ENCODE results near the gene GAL.

GAL gene

GRCh38 chr11:68658661-68659060 is 25.7 kb upstream of the GAL start:
- Histone ChIP-seq H3K4me3 (ENCODE audit: insufficient read depth, low read depth, low read length) (no peak overlapping the region), H3K4me1 (ENCODE audit: control insufficient read depth, insufficient read depth, low read length) (no peaks in the 10 kb centered on the region), H3K27ac (ENCODE audit: insufficient read depth, low read depth, low read length, poor library complexity, severe bottlenecking) (no peak overlapping the region), H3K27me3 (ENCODE audit: control insufficient read depth, insufficient read depth, low read length, poor library complexity, severe bottlenecking) (no peaks in the 10 kb centered on the region), H3K9me3 (ENCODE audit: control insufficient read depth, low read length) (peaks cover 3% of the 10 kb centered on the region), H3K36me3 (ENCODE audit: control insufficient read depth, insufficient read depth, low read length) (no peaks in the 10 kb centered on the region)
- 92 to 94% methylated on average over 13 of the region's 13 CpGs for WGBS, 2 experiments

GRCh38 chr11:68659158-68659921 is 25.0 kb upstream of the GAL start:
- H3K9me3 ChIP-seq (ENCODE audit: control insufficient read depth, low read length): peaks cover 3% of the 10 kb centered on the region
- no peaks in the 10 kb centered on the region for H3K27me3 ChIP-seq (ENCODE audit: control insufficient read depth, insufficient read depth, low read length, poor library complexity, severe bottlenecking)
- no peaks in the 10 kb centered on the region for H3K4me1 ChIP-seq (ENCODE audit: control insufficient read depth, insufficient read depth, low read length)
- no peak overlapping the region for H3K4me3 ChIP-seq (ENCODE audit: insufficient read depth, low read depth, low read length)
- H3K36me3 ChIP-seq (ENCODE audit: control insufficient read depth, insufficient read depth, low read length): no peaks in the 10 kb centered on the region
- WGBS, 2 experiments: 85 to 87% methylated on average over 22 of the region's 22 CpGs
- no peak overlapping the region for H3K27ac ChIP-seq (ENCODE audit: insufficient read depth, low read depth, low read length, poor library complexity, severe bottlenecking)

- Histone ChIP-seq H3K36me3 (ENCODE audit: control insufficient read depth, insufficient read depth, low read length) (no peaks in the 10 kb centered on the region), H3K9me3 (ENCODE audit: control insufficient read depth, low read length) (peaks cover 2% of the 10 kb centered on the region), H3K4me3 (ENCODE audit: insufficient read depth, low read depth, low read length) (no peak overlapping the region), H3K27me3 (ENCODE audit: control insufficient read depth, insufficient read depth, low read length, poor library complexity, severe bottlenecking) (no peaks in the 10 kb centered on the region), H3K4me1 (ENCODE audit: control insufficient read depth, insufficient read depth, low read length) (no peaks in the 10 kb centered on the region), H3K27ac (ENCODE audit: insufficient read depth, low read depth, low read length, poor library complexity, severe bottlenecking) (no peak overlapping the region)
- WGBS, 2 experiments: 89 to 90% methylated on average over 18 of the region's 18 CpGs
These were observed 24.1 kb upstream of the GAL start for GRCh38 chr11:68660066-68660810.

GRCh38 chr11:68661014-68661413 is 23.3 kb upstream of the GAL start:
- H3K36me3 ChIP-seq (ENCODE audit: control insufficient read depth, insufficient read depth, low read length): no peaks in the 10 kb centered on the region
- no peaks in the 10 kb centered on the region for H3K27me3 ChIP-seq (ENCODE audit: control insufficient read depth, insufficient read depth, low read length, poor library complexity, severe bottlenecking)
- no peaks in the 10 kb centered on the region for H3K4me1 ChIP-seq (ENCODE audit: control insufficient read depth, insufficient read depth, low read length)
- no peaks in the 10 kb centered on the region for H3K9me3 ChIP-seq (ENCODE audit: control insufficient read depth, low read length)
- WGBS, 2 experiments: 84 to 86% methylated on average over 15 of the region's 15 CpGs
- H3K27ac ChIP-seq (ENCODE audit: insufficient read depth, low read depth, low read length, poor library complexity, severe bottlenecking): no peak overlapping the region
- no peak overlapping the region for H3K4me3 ChIP-seq (ENCODE audit: insufficient read depth, low read depth, low read length)

GRCh38 chr11:68661697-68662603 is 22.4 kb upstream of the GAL start:
- Histone ChIP-seq H3K4me1 (ENCODE audit: control insufficient read depth, insufficient read depth, low read length) (no peaks in the 10 kb centered on the region), H3K9me3 (ENCODE audit: control insufficient read depth, low read length) (no peaks in the 10 kb centered on the region), H3K36me3 (ENCODE audit: control insufficient read depth, insufficient read depth, low read length) (no peaks in the 10 kb centered on the region), H3K27ac (ENCODE audit: insufficient read depth, low read depth, low read length, poor library complexity, severe bottlenecking) (no peak overlapping the region), H3K27me3 (ENCODE audit: control insufficient read depth, insufficient read depth, low read length, poor library complexity, severe bottlenecking) (no peaks in the 10 kb centered on the region), H3K4me3 (ENCODE audit: insufficient read depth, low read depth, low read length) (no peak overlapping the region)
- 81 to 85% methylated on average over 18 of the region's 18 CpGs for WGBS, 2 experiments

- no peaks in the 10 kb centered on the region for H3K27me3 ChIP-seq (ENCODE audit: control insufficient read depth, insufficient read depth, low read length, poor library complexity, severe bottlenecking)
- H3K27ac ChIP-seq (ENCODE audit: insufficient read depth, low read depth, low read length, poor library complexity, severe bottlenecking): no peak overlapping the region
- no peaks in the 10 kb centered on the region for H3K4me1 ChIP-seq (ENCODE audit: control insufficient read depth, insufficient read depth, low read length)
- no peak overlapping the region for H3K4me3 ChIP-seq (ENCODE audit: insufficient read depth, low read depth, low read length)
- WGBS, 2 experiments: 95% methylated on average over 17 to 18 of the region's 18 CpGs
- no peaks in the 10 kb centered on the region for H3K9me3 ChIP-seq (ENCODE audit: control insufficient read depth, low read length)
- no peaks in the 10 kb centered on the region for H3K36me3 ChIP-seq (ENCODE audit: control insufficient read depth, insufficient read depth, low read length)
These were observed 20.8 kb upstream of the GAL start for GRCh38 chr11:68663482-68664010.

- no peak overlapping the region for H3K4me3 ChIP-seq (ENCODE audit: insufficient read depth, low read depth, low read length)
- H3K27ac ChIP-seq (ENCODE audit: insufficient read depth, low read depth, low read length, poor library complexity, severe bottlenecking): no peak overlapping the region
- H3K4me1 ChIP-seq (ENCODE audit: control insufficient read depth, insufficient read depth, low read length): no peaks in the 10 kb centered on the region
- no peaks in the 10 kb centered on the region for H3K9me3 ChIP-seq (ENCODE audit: control insufficient read depth, low read length)
- no peaks in the 10 kb centered on the region for H3K27me3 ChIP-seq (ENCODE audit: control insufficient read depth, insufficient read depth, low read length, poor library complexity, severe bottlenecking)
- no peaks in the 10 kb centered on the region for H3K36me3 ChIP-seq (ENCODE audit: control insufficient read depth, insufficient read depth, low read length)
- 94% methylated on average over 9 of the region's 9 CpGs for WGBS, 2 experiments
These were observed 20.2 kb upstream of the GAL start for GRCh38 chr11:68664141-68664540.

GRCh38 chr11:68664906-68665305 is 19.4 kb upstream of the GAL start:
- no peaks in the 10 kb centered on the region for H3K4me1 ChIP-seq (ENCODE audit: control insufficient read depth, insufficient read depth, low read length)
- no peak overlapping the region for H3K4me3 ChIP-seq (ENCODE audit: insufficient read depth, low read depth, low read length)
- H3K36me3 ChIP-seq (ENCODE audit: control insufficient read depth, insufficient read depth, low read length): no peaks in the 10 kb centered on the region
- H3K27ac ChIP-seq (ENCODE audit: insufficient read depth, low read depth, low read length, poor library complexity, severe bottlenecking): no peak overlapping the region
- no peaks in the 10 kb centered on the region for H3K9me3 ChIP-seq (ENCODE audit: control insufficient read depth, low read length)
- H3K27me3 ChIP-seq (ENCODE audit: control insufficient read depth, insufficient read depth, low read length, poor library complexity, severe bottlenecking): no peaks in the 10 kb centered on the region
- 94 to 96% methylated on average over 7 of the region's 7 CpGs for WGBS, 2 experiments

GRCh38 chr11:68665436-68665835 is 18.9 kb upstream of the GAL start:
- Histone ChIP-seq H3K4me3 (ENCODE audit: insufficient read depth, low read depth, low read length) (no peak overlapping the region), H3K27me3 (ENCODE audit: control insufficient read depth, insufficient read depth, low read length, poor library complexity, severe bottlenecking) (no peaks in the 10 kb centered on the region), H3K4me1 (ENCODE audit: control insufficient read depth, insufficient read depth, low read length) (no peaks in the 10 kb centered on the region), H3K36me3 (ENCODE audit: control insufficient read depth, insufficient read depth, low read length) (no peaks in the 10 kb centered on the region), H3K27ac (ENCODE audit: insufficient read depth, low read depth, low read length, poor library complexity, severe bottlenecking) (no peak overlapping the region), H3K9me3 (ENCODE audit: control insufficient read depth, low read length) (no peaks in the 10 kb centered on the region)
- WGBS, 2 experiments: 97 to 98% methylated on average over 15 of the region's 16 CpGs
